Measurements from ENCODE around the gene SYNGR3.
A peak's percentile ranks its signal among the peaks of the same experiment; 100 is the strongest.

SYNGR3 gene

GRCh38 chr16:2025878-2026460 lies 36.2 kb downstream of the SYNGR3 start:
- H3K4me3 ChIP-seq (ENCODE audit: low read length): peak overlapping the region; percentile 55
- TF ChIP-seq CTCF (conservative IDR thresholded peaks at IDR 0.05; ENCODE audit: low read length): no peak

GRCh38 chr16:2026461-2027023 lies 36.8 kb downstream of the SYNGR3 start, which contains the start of gene NHERF2:
Gene NHERF2, plus strand, starts transcription at chr16:2026902. Its CDS starts 104 bp downstream, at chr16:2027006.
- DNase-seq (ENCODE audit: low read depth): no peak
- H3K4me3 ChIP-seq (ENCODE audit: low read length): peak within 1 kb of the TSS; percentile 73
- no peak for TF ChIP-seq CTCF (conservative IDR thresholded peaks at IDR 0.05; ENCODE audit: low read length)

More at GRCh38 chr16:2025878-2026460, 36.2 kb downstream of the SYNGR3 start:
- no peak for DNase-seq (ENCODE audit: low read depth)

GRCh38 chr16:2027024-2028010 lies 37.5 kb downstream of the SYNGR3 start:
- TF ChIP-seq CTCF (conservative IDR thresholded peaks at IDR 0.05; ENCODE audit: low read length): no peak
- peak overlapping the region; percentile 73 for H3K4me3 ChIP-seq (ENCODE audit: low read length)
- DNase-seq (ENCODE audit: low read depth): peak; percentile 48

- no peak for DNase-seq (ENCODE audit: low read depth)
- no peak for TF ChIP-seq CTCF (conservative IDR thresholded peaks at IDR 0.05; ENCODE audit: low read length)
- H3K4me3 ChIP-seq (ENCODE audit: low read length): peak overlapping the region; percentile 73
Observed at GRCh38 chr16:2028146-2028545, 38.4 kb downstream of the SYNGR3 start.

GRCh38 chr16:2028620-2029220 lies 39.0 kb downstream of the SYNGR3 start:
- DNase-seq (ENCODE audit: low read depth): no peak
- TF ChIP-seq CTCF (conservative IDR thresholded peaks at IDR 0.05; ENCODE audit: low read length): no peak
- no peak overlapping the region; the same call in 1 of the 2 replicates for H3K4me3 ChIP-seq (ENCODE audit: low read length)

- no peak overlapping the region for H3K4me3 ChIP-seq (ENCODE audit: low read length)
- DNase-seq (ENCODE audit: low read depth): no peak
- TF ChIP-seq CTCF (conservative IDR thresholded peaks at IDR 0.05; ENCODE audit: low read length): no peak
Observed at GRCh38 chr16:2029350-2029749, 39.6 kb downstream of the SYNGR3 start.
